ENCODE results near the gene TUT4. TPM values are rescaled to one million over a fixed set of nuclear protein-coding genes. Genes with fewer than 3 reads are reported as not detected.

TUT4 gene
- total RNA-seq, 1 donor from 2014 or later: 30.9 TPM

DNA sequence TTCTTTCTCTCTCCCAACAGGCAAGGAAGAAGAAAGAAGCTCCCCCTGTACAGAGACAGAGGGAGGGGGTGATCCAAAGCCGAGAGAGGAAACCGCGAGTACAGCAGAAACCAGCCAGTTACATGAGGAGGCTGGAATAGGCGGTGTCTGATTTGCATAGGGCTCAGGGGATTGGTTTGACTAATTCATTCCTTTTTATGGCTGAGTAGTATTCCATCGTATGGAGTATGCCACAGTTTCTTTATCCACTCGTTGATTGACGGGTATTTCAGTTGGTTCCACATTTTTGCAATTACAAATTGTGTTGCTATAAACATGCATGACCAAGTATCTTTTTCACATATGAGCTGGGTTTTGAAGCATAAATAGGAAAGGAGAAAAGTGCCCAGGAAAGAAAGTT, 45.8 kb upstream of the TUT4 start:
- DNase-seq: no peak
- Histone ChIP-seq H3K27ac (replicated peaks) (no peak overlapping the region), H3K4me1 (peaks cover 24% of the 10 kb centered on the region), H3K36me3 (no peaks in the 10 kb centered on the region), H3K4me3 (no peak overlapping the region), H3K9me3 (replicated peaks) (no peaks in the 10 kb centered on the region), H3K27me3 (ENCODE audit: low read depth) (no peaks in the 10 kb centered on the region)
- intact Hi-C loops (cut with micrococcal nuclease): no loop called here
- no peak for TF ChIP-seq CTCF (IDR thresholded peaks at IDR 0.05; ENCODE audit: borderline replicate concordance)

GRCh38 chr1:52597912-52598311, 45.0 kb upstream of the TUT4 start:
- no peak for DNase-seq
- H3K27me3 ChIP-seq (ENCODE audit: low read depth): no peaks in the 10 kb centered on the region
- no peak overlapping the region for H3K27ac ChIP-seq (replicated peaks)
- TF ChIP-seq CTCF (IDR thresholded peaks at IDR 0.05; ENCODE audit: borderline replicate concordance): no peak
- no peaks in the 10 kb centered on the region for H3K36me3 ChIP-seq
- peaks cover 19% of the 10 kb centered on the region for H3K4me1 ChIP-seq
- no peak overlapping the region for H3K4me3 ChIP-seq
- H3K9me3 ChIP-seq (replicated peaks): no peaks in the 10 kb centered on the region
- intact Hi-C loops (cut with micrococcal nuclease): no loop called here

DNA sequence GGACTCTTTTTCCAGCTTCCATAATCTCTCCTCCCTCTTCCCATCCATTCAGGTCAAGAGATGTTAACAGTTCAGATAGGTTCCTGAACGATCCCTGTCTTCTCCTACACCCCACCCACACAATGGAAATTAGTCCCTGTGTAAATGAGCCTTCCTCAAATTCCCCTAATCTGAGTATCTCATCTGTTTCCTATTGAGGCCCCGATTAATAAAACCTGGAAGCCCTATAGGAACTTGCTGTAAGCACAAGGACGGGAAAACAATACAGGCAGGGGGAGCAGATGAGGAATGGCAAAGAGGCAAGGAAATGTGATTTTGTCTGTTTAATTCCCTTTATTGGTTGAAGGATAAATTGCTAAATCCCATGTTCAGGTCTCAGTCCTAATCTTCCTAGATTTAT, 42.2 kb upstream of the TUT4 start:
- H3K36me3 ChIP-seq: no peaks in the 10 kb centered on the region
- no peaks in the 10 kb centered on the region for H3K27me3 ChIP-seq (ENCODE audit: low read depth)
- H3K27ac ChIP-seq (replicated peaks): no peak overlapping the region
- TF ChIP-seq CTCF (IDR thresholded peaks at IDR 0.05; ENCODE audit: borderline replicate concordance): no peak
- no peak overlapping the region for H3K4me3 ChIP-seq
- no peak for DNase-seq
- H3K9me3 ChIP-seq (replicated peaks): no peaks in the 10 kb centered on the region
- intact Hi-C loops (cut with micrococcal nuclease): no loop called here
- peaks cover 9% of the 10 kb centered on the region for H3K4me1 ChIP-seq

DNA sequence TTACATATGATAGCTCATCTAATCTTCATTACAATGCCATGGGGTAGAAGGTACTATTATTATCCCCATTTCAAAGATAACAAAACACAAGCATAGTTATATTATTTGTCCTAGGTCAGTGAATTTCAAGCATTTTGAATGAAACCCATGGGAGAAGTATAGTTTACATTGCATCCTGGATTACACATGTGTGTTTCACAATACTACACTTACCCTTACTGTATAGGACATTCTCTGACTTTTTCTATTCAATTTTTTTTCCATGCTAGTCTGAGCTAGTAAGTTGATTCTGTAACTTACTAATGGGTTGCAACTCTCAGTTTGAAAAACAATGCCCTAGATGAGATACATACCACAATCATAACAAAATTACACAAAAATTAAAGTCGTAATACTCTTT, 40.6 kb upstream of the TUT4 start:
- TF ChIP-seq CTCF (IDR thresholded peaks at IDR 0.05; ENCODE audit: borderline replicate concordance): no peak
- intact Hi-C loops (cut with micrococcal nuclease): no loop called here
- Histone ChIP-seq H3K27me3 (ENCODE audit: low read depth) (no peaks in the 10 kb centered on the region), H3K27ac (replicated peaks) (no peak overlapping the region), H3K9me3 (replicated peaks) (no peaks in the 10 kb centered on the region), H3K4me3 (no peak overlapping the region), H3K4me1 (peaks cover 9% of the 10 kb centered on the region), H3K36me3 (no peaks in the 10 kb centered on the region)
- DNase-seq: no peak

GRCh38 chr1:52592637-52593323, 39.9 kb upstream of the TUT4 start:
- H3K27me3 ChIP-seq (ENCODE audit: low read depth): no peaks in the 10 kb centered on the region
- intact Hi-C loops (cut with micrococcal nuclease): no loop called here
- no peaks in the 10 kb centered on the region for H3K9me3 ChIP-seq (replicated peaks)
- peak overlapping the region; percentile 27 for H3K27ac ChIP-seq (replicated peaks)
- no peaks in the 10 kb centered on the region for H3K36me3 ChIP-seq
- DNase-seq: no peak
- no peak overlapping the region for H3K4me3 ChIP-seq
- TF ChIP-seq CTCF (IDR thresholded peaks at IDR 0.05; ENCODE audit: borderline replicate concordance): no peak
- peaks cover 9% of the 10 kb centered on the region for H3K4me1 ChIP-seq
